HG03103 (cell line): ENCODE results near the gene KISS1R.

ENCODE experiments used
- ATAC-seq: cut with Tn5 transposase; IDR thresholded peaks from one replicate; pipeline ENCODE4 v1.9.1; 2021; ENCODE audit warnings: low read depth; ENCODE audit not compliant: unreplicated experiment

KISS1R gene

DNA sequence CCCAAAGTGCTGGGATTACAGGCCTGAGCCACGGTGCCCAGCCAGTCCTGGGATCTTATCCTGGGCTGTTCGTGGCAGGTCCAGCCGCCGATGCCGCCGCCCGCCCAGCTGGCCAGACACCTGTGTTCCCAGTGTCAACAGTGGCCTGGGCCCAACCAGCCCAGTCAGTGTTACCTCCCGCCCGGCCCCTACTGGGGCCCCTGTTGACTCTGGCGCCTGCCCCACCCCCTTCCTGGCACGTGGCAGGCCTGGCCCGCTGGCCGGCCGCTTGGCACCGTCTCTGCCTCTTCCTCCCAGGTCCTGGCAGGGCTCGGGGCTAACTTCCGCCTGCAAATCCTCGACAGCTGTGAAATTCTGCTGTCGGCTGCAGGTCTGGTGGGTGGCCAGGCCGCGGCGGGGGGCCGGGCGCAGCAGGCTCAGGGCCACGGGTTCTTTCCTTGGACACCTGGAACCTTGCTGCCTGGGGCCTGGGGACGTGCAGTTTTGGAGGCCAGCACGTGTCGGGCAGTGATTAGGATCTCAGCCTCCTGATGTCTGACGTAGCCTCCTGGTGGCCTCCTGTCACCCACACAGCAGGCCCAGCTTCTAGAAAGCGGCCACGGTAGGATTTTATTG, 17.8 kb downstream of the KISS1R start:
- ATAC-seq, result no peak

- no peak for ATAC-seq
Observed at GRCh38 chr19:936175-936546, 19.0 kb downstream of the KISS1R start.

DNA sequence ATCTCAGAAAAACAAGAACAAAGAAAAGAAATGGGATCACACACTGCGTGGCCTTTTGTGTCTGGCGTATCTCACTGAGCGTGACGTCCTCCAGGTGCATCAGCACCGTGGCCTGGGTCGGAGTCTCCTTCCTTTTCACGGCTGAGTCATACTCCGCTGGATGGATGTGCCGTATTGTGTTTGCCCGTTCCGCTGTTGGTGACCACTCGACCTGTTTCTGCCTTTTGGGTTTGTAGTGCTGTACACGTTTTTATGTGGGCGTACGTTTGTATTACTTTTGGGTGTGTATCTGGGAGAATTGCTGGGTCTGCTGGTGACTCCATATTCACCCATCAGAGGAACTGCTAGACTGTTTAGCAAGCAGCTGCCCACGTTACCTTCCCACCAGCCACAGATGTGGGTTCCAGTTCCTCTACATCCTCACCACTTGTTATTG, 20.1 kb downstream of the KISS1R start:
- ATAC-seq, result no peak

DNA sequence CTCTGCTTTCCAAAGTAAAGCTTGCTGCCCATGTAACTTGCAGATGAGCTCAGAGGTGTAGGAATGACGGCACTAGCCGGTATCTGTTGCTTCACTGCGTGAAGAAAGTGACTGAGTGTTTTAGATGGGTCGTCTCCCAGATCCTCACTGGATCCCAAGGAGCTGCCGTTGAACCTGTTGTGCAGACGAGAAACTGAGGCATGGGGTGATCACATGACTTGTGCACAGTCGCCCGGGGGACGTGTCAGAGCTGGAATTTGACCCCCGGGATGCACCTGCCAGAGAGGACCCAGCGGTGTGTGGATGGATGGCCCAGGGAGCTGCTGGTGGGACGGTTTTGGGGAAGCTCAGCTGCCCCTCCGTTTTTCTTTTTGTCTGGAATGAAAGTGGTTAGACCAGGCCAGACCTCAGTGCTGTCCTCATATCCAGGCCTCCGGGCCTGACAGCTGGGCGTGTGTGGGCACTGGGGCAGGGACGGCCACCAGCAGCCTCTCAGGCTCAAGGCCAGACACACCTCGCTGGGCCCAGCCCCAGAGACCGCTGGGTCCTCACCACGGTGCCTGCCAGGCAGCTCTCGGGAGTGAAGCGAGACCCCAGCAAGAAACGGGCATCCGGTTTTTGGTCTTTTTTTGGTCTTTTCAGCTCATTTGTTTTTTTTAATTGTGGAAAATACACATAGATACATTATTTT, 21.2 kb downstream of the KISS1R start:
- no peak for ATAC-seq

DNA sequence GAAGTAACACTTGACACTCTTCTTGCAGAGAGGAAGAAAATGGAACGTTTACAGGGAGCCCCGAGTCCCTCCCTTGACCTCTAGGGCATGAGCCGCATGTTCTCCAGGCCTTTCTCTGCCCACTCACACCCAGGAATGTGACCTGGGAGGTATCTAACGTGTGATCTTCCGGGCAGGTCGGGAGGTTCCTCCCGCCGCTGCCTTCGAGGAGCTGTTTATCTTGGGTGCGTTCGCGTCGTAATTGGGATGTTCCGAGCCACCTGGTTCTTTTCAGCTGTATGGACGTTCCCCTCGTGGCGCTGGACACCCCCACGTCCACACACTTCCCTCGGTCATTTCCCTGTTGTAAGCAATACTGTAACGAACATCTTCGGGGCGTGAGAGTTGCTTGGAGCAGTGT, 22.3 kb downstream of the KISS1R start:
- no peak for ATAC-seq

- no peak for ATAC-seq
Observed at GRCh38 chr19:939922-940321, 22.8 kb downstream of the KISS1R start.

DNA sequence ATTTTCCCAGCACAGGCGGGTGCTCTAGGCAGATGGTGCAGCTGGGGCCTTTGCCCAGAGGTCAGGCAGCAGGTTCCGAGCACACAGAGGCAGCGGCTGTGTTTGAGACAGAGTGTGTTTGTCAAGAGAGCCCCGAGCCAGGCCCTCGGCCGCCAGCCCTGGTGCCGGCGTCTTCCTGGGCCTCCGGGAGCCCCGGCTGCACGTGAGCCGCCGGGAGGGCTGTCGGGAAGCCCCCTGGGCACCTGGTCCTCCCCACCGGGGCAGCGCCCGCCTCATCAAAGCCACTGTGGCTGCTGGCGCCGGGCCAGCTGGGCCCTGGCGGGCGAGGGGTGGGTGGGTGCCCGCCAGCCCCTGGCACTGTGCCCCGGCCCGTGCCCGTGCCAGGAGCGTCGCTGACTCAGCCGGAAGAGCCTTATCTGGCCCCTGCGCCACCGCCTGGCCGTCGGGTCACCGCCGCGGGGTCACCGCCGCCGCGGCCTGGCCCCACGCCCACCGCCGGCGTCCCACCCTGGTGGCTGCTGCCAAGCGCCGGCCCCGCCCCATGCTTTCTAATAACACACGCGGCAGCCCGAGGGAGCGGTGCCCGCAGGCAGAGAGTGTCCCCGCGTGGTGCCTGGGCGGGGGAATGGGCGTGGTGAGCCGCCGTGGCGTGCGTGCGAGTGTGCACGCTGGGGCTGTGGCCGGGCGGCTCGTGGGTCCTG, 23.6 kb downstream of the KISS1R start:
- ATAC-seq, result no peak

- no peak for ATAC-seq
Observed at GRCh38 chr19:941292-942132, 24.4 kb downstream of the KISS1R start.

- ATAC-seq, result no peak
Observed at GRCh38 chr19:942133-942645, 25.1 kb downstream of the KISS1R start.

GRCh38 chr19:943551-944170, 26.5 kb downstream of the KISS1R start:
- no peak for ATAC-seq

- no peak for ATAC-seq
Observed at GRCh38 chr19:944171-944567, 27.0 kb downstream of the KISS1R start.

GRCh38 chr19:944663-945241, 27.6 kb downstream of the KISS1R start:
- no peak for ATAC-seq

GRCh38 chr19:945401-946252, 28.5 kb downstream of the KISS1R start:
- no peak for ATAC-seq

GRCh38 chr19:947090-947706, 30.1 kb downstream of the KISS1R start:
- peak; percentile 6 for ATAC-seq

DNA sequence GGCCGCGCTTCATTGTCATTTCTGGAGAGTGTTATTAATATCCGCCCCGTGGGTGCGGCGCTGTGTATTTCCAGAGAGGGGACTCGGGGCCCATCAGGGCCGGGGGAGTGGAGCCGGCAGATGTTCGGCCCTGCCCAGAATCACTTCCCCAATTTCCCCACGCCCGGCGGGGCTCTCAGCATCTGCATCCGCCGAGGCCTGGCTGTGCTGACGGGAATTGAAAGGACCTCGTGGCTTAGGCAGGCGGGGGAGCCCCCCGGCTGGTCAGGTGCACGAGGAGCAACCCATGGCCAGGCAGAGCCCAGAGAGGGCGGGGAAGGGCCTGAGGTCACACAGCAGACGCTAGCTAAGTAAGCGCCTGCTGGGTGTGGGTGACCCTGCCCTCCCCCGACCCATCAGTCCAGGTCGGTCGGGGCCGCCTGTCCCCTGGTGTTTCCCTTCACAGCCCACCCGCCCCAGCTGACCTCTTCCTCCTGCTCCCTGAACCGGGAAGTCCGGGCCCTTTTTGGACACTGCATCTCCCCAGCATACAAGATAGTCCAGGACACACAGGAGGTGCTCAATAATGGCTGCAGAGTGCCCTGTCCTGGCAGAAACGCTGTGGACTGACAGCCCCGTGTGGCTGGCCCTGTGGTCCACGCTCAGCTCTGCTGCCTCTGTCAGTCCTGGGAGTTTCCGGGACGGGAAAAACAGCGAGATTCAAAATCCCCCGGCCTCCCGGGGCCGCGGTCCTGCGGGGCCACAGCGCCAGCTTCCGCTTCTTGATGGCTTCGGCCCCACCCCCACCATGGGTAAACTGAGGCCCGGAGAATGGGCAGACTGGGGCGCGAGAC, 30.8 kb downstream of the KISS1R start:
- peak; percentile 56 for ATAC-seq

- no peak for ATAC-seq
Observed at GRCh38 chr19:948842-949496, 31.8 kb downstream of the KISS1R start.

DNA sequence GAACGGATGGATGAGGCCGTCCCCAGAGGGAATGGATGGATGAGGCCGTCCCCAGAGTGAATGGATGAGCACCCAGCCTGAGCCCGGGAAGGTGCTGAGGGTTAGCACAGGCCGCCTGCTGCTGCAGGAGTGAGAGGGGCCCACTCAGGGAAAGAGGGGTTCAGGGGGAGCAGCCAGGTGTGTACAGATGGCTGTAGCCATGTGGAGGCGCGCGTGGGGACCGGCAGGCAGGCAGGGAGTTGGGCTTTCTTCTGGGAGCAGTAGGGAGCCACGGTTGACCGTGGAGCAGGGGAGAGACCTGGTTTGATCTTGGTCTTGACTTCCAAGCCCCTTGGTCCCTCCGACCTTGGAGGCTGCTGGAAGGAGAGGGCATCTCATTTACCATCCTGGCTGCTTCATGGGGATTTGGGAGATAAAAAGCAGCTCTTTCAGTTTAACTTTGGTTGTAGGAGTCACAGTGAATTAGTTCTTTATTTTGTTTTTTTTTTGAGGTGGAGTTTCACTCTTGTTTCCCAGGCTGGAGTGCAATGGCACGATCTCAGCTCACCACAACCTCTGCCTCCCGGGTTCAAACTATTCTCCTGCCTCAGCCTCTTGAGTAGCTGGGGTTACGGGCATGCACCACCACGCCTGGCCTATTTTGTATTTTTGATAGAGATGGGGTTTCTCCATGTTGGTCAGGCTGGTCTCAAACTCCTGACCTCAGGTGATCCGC, 33.4 kb downstream of the KISS1R start:
- no peak for ATAC-seq
